Activated T-helper 17 cell treated with anti-CD3 and anti-CD28 coated beads, Interleukin-2, amount 50 U/mL, for 72 hours (primary cell): ENCODE measurements around the gene MFSD11. TPM values are rescaled to one million over a fixed set of nuclear protein-coding genes. Genes with fewer than 3 reads are reported as not detected.
"Not testable (repeated sequence)": the region's sequence is repeated elsewhere in the genome, so short reads cannot be mapped to it uniquely, and the experiment has no call there.

ENCODE experiments used
- ATAC-seq: fragments of 150-1000 bp; cut with Tn5 transposase; replicated peaks from 2 replicates; pipeline ENCODE4 v1.10.0; 2021; ENCODE audit warnings: mild to moderate bottlenecking, moderate library complexity
- H3K27ac Mint-ChIP-seq: one replicate; pipeline ENCODE4 v1.8.0; 2022; ENCODE audit warnings: mixed read lengths
- H3K27me3 Mint-ChIP-seq: one replicate; pipeline ENCODE4 v1.8.0; 2022; ENCODE audit warnings: mixed read lengths
- H3K36me3 Mint-ChIP-seq: one replicate; pipeline ENCODE4 v1.8.0; 2022; ENCODE audit warnings: low read depth, mild to moderate bottlenecking, mixed read lengths
- H3K4me1 Mint-ChIP-seq: one replicate; pipeline ENCODE4 v1.8.0; 2022; ENCODE audit warnings: mixed read lengths
- H3K4me3 Mint-ChIP-seq: one replicate; pipeline ENCODE4 v1.8.0; 2022; ENCODE audit warnings: mild to moderate bottlenecking, mixed read lengths
- H3K9me3 Mint-ChIP-seq: one replicate; pipeline ENCODE4 v1.8.0; 2022; ENCODE audit warnings: mixed read lengths
- total RNA-seq, 2 donors: library from RNA; stranded (reverse); gene quantifications; one replicate each; pipeline ENCODE4 v1.2.3, GENCODE V29; 2022

The MFSD11 gene
- total RNA-seq, 2 donors from 2014 or later, result 20.9 to 28.6 TPM

GRCh38 chr17:76731800-76732733 is 5.9 kb upstream of the MFSD11 start:
- Mint-ChIP-seq H3K4me3 (peak overlapping the region; percentile 89), H3K27ac (peak overlapping the region; percentile 54), H3K4me1 (peaks cover 21% of the 10 kb centered on the region), H3K36me3 (peaks cover 97% of the 10 kb centered on the region)
- not testable (repeated sequence) for H3K27me3 Mint-ChIP-seq, ATAC-seq, H3K9me3 Mint-ChIP-seq

DNA sequence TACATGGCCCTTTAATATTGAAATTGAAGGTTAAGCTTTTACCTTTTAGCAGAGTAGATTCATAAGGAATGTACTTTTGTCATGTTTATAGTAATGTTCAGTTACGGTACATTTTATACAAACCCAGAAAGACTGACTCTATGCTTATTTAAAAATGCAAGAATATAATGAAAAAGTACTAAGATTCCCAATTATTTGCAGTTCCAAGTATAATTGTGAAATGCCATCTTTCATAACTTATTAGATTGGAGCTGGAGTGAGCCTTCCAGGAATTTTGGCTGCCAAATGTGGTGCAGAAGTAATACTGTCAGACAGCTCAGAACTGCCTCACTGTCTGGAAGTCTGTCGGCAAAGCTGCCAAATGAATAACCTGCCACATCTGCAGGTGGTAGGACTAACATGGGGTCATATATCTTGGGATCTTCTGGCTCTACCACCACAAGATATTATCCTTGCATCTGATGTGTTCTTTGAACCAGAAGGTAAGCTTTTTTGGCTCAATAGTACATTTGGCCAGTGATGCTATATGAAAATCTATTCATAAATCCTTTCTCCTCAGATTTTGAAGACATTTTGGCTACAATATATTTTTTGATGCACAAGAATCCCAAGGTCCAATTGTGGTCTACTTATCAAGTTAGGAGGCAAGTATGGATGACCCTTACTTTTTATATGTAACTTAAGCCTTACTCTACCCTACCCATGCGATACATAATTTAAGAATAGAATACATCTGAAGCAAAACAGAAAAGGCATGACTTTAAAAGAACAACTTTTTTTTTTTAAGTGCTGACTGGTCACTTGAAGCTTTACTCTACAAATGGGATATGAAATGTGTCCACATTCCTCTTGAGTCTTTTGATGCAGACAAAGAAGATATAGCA is 4.9 kb upstream of the MFSD11 start:
- Mint-ChIP-seq H3K36me3 (peaks cover 97% of the 10 kb centered on the region), H3K4me1 (peaks cover 21% of the 10 kb centered on the region), H3K27ac (peak overlapping the region; percentile 83), H3K4me3 (peak overlapping the region; percentile 89), H3K9me3 (no peaks in the 10 kb centered on the region), H3K27me3 (no peaks in the 10 kb centered on the region)
- no peak for ATAC-seq

- peak overlapping the region; percentile 89 for H3K4me3 Mint-ChIP-seq
- ATAC-seq, result no peak
- no peaks in the 10 kb centered on the region for H3K27me3 Mint-ChIP-seq
- peaks cover 97% of the 10 kb centered on the region for H3K36me3 Mint-ChIP-seq
- H3K27ac Mint-ChIP-seq, result peak overlapping the region; percentile 83
- H3K4me1 Mint-ChIP-seq, result peaks cover 26% of the 10 kb centered on the region
- no peaks in the 10 kb centered on the region for H3K9me3 Mint-ChIP-seq
These were observed 4.3 kb upstream of the MFSD11 start for GRCh38 chr17:76733618-76733957.

- H3K9me3 Mint-ChIP-seq, result no peaks in the 10 kb centered on the region
- H3K36me3 Mint-ChIP-seq, result peaks cover 90% of the 10 kb centered on the region
- H3K4me3 Mint-ChIP-seq, result peak overlapping the region; percentile 89
- peaks cover 30% of the 10 kb centered on the region for H3K4me1 Mint-ChIP-seq
- H3K27me3 Mint-ChIP-seq, result no peaks in the 10 kb centered on the region
- no peak for ATAC-seq
- H3K27ac Mint-ChIP-seq, result peak overlapping the region; percentile 83
These were observed 3.7 kb upstream of the MFSD11 start for GRCh38 chr17:76734080-76734840.

GRCh38 chr17:76735006-76735405 is 2.9 kb upstream of the MFSD11 start:
- H3K36me3 Mint-ChIP-seq, result peaks cover 82% of the 10 kb centered on the region
- H3K9me3 Mint-ChIP-seq, result no peaks in the 10 kb centered on the region
- no peak for ATAC-seq
- H3K4me1 Mint-ChIP-seq, result peaks cover 27% of the 10 kb centered on the region
- H3K27ac Mint-ChIP-seq, result peak overlapping the region; percentile 83
- no peaks in the 10 kb centered on the region for H3K27me3 Mint-ChIP-seq
- peak overlapping the region; percentile 89 for H3K4me3 Mint-ChIP-seq

DNA sequence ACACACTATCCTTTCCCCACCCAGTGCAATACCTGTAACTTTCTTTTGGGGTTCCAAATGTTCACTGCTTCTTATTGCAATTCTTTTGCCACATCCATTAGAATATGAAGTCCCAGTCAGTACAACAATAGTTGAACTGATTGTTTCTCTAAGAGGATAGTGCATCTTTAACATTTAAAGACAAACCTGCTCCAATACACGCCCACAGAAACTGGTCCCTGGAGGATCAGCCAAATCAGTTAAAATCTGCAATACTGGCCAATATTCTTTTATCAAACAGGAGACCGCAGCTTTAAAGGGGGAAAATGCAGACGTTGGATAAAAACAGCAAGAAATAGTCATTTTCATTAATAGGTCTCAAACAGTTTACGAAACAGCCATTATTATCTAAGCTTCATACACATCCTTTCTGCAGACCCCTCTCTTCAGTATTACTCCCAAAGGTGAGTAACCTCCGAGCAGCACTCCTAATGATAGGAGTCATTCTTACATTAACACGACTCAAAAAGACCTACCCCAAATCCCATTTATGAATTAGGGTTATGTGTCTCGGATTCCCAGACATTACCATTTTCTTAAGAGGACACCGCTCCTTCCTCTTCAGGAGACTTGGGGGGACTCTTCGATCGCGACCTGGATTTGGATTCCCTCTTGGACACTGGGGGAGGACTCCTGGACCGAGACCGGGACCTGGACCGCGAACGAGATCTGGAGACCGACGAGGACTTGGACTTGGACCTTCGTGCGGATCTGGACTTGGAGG is 2.2 kb upstream of the MFSD11 start:
- no peaks in the 10 kb centered on the region for H3K27me3 Mint-ChIP-seq
- H3K4me3 Mint-ChIP-seq, result peak overlapping the region; percentile 89
- no peaks in the 10 kb centered on the region for H3K9me3 Mint-ChIP-seq
- peaks cover 27% of the 10 kb centered on the region for H3K4me1 Mint-ChIP-seq
- H3K36me3 Mint-ChIP-seq, result peaks cover 76% of the 10 kb centered on the region
- peak overlapping the region; percentile 83 for H3K27ac Mint-ChIP-seq
- no peak for ATAC-seq

DNA sequence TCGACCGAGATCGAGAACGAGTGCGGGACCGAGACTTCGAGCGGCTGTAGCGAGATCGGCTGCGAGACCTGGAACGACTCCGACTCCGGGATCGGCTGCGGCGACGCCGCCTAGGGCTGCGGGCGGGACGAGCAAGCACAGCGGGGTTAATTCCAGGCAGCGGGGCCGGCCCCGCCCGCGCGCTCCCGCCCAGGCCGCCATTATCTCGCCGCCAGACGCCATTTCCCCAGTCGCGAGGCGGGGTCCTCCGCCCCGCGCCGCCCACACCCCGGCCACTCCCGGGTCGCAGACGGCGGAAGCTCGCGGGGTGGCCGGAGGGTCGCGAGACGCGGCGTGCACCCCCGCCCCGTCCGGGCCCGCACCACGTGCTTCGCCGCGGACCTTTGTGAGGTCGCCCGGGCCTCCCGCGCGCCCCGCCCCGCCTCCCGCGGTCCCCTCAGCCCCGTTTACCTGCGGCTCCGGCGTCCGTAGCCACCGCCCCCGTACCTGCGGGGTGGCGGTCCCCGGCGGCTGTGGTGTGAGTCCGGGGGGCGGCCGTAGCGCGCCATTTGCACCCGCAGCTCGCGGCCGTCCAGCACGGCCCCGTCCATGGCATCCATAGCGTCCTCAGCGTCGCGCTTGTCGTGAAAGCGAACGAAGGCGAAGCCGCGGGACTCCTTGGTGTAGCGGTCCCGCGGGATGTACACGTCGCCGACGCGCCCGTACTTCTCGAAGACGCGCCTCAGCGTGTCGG is 1.4 kb upstream of the MFSD11 start:
- peak; percentile 13 for ATAC-seq
- Mint-ChIP-seq H3K27ac (peak overlapping the region; percentile 95), H3K4me1 (peaks cover 27% of the 10 kb centered on the region), H3K36me3 (peaks cover 76% of the 10 kb centered on the region), H3K9me3 (no peaks in the 10 kb centered on the region), H3K4me3 (peak overlapping the region; percentile 98), H3K27me3 (no peaks in the 10 kb centered on the region)

DNA sequence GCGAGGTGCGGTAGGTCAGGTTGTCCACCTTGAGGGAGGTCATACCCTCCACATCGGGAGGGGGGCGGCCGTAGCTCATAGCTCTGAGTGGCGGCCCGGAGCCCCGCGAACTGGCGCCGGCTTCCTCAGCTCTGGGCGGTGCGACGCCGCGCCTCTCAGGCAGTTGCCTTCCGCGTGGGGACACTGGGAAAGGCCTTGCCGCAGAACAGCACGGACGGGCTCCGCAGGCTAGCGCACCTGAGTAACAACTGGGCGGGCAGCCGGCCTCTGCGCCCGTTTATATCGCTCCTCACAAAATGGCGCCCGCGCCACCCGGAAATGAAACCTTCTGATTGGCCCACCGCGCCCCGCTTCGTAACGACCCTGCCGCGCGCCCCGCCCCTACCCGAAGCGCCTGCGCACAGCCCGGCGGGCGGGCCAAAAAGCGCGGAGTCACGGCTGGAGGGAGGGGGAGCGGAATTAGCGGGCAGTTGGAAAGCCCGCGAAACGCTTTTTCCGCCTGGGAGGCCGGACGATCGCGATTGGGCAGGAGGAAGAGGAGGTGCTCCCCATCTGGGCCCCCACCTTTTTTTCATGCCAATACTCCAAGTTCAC is 740 bp upstream of the MFSD11 start, which contains the start of gene SRSF2:
Gene SRSF2 (minus strand): TSS at position 250 of the 594 bp plus-strand sequence. CDS start 171 bp downstream, at position 79.
- no peaks in the 10 kb centered on the region for H3K27me3 Mint-ChIP-seq

DNA sequence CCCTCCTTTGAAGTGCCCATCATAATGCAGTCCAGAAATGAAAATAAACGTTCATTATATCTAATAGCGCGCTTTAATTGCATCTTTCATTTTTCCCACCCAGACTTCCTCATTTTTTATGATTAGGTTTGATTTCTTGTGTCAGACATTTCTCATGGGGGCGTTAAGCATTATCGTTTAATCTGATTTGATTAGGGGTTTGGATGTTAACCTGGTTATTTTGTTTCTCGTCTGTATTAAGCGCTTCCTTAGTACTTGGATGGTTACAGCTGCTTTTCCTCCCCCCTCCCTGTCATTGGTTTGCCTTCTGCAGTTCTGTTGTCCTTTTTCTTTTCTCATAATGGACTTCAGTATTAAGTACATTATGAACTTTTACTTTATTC is 540 bp downstream of the MFSD11 start:
- H3K4me3 Mint-ChIP-seq, result peak overlapping the region; percentile 98
- H3K36me3 Mint-ChIP-seq, result peaks cover 76% of the 10 kb centered on the region
- H3K27ac Mint-ChIP-seq, result peak overlapping the region; percentile 95
- no peak for ATAC-seq
- peaks cover 20% of the 10 kb centered on the region for H3K4me1 Mint-ChIP-seq
- H3K27me3 Mint-ChIP-seq, result no peaks in the 10 kb centered on the region
- no peaks in the 10 kb centered on the region for H3K9me3 Mint-ChIP-seq

More for the DNA sequence above, 740 bp upstream of the MFSD11 start, which contains the start of gene SRSF2:
- Mint-ChIP-seq H3K4me1 (peaks cover 27% of the 10 kb centered on the region), H3K27ac (peak within 1 kb of the TSS; percentile 95), H3K36me3 (peaks cover 76% of the 10 kb centered on the region), H3K9me3 (no peaks in the 10 kb centered on the region), H3K4me3 (peak within 1 kb of the TSS; percentile 98)
- peak; percentile 75 for ATAC-seq

GRCh38 chr17:76739568-76740115 is 1.7 kb downstream of the MFSD11 start:
- Mint-ChIP-seq H3K4me3 (peak overlapping the region; percentile 98), H3K36me3 (peaks cover 76% of the 10 kb centered on the region)
- H3K4me1 Mint-ChIP-seq, result not testable (repeated sequence)

GRCh38 chr17:76740329-76741118 is 2.6 kb downstream of the MFSD11 start:
- Mint-ChIP-seq H3K9me3 (no peaks in the 10 kb centered on the region), H3K27me3 (no peaks in the 10 kb centered on the region), H3K4me3 (no peak overlapping the region), H3K36me3 (peaks cover 76% of the 10 kb centered on the region), H3K4me1 (peaks cover 15% of the 10 kb centered on the region), H3K27ac (no peak overlapping the region)
- ATAC-seq, result no peak

More at GRCh38 chr17:76739568-76740115, 1.7 kb downstream of the MFSD11 start:
- ATAC-seq, H3K27me3 Mint-ChIP-seq, H3K27ac Mint-ChIP-seq, H3K9me3 Mint-ChIP-seq: not testable (repeated sequence)

GRCh38 chr17:76742958-76743357 is 5.0 kb downstream of the MFSD11 start:
- Mint-ChIP-seq H3K9me3 (no peaks in the 10 kb centered on the region), H3K4me3 (no peak overlapping the region), H3K36me3 (peaks cover 76% of the 10 kb centered on the region), H3K27ac (no peak overlapping the region), H3K27me3 (no peaks in the 10 kb centered on the region), H3K4me1 (peaks cover 21% of the 10 kb centered on the region)
- peak; percentile 57 for ATAC-seq
